ENCODE results near the gene LRRC4B.

GRCh38 chr19:50518091-50519005, 49.9 kb downstream of the LRRC4B start:
- peak in 1 of 6 experiments; percentile 9 for TF ChIP-seq CTCF (IDR thresholded peaks at IDR 0.05)
- no peak for TF ChIP-seq POLR2AphosphoS5 (IDR thresholded peaks at IDR 0.05)

Measured in upper lobe of left lung (tissue), 4 donors.